HEK293 (cell line): ENCODE data around the gene UNC13A.

Experiments used
- CTCF ChIA-PET: fragments of 350-600 bp; formaldehyde crosslinking; extraction: SDS; loops from one replicate; lab custom pipeline; 2021; ENCODE audit warnings: antibody characterized with exemption; lab: Yijun Ruan, JAX
- POLR2A ChIA-PET: fragments of 300-600 bp; formaldehyde crosslinking; extraction: SDS; loops from one replicate; lab custom pipeline; 2020; ENCODE audit warnings: antibody characterized with exemption, inconsistent platforms; lab: Yijun Ruan, JAX
- H3K27ac ChIP-seq: fragments of 200-500 bp; sonication (Bioruptor generic); 2 replicates; pipeline ENCODE4 v1.5.1; 2014; ENCODE audit warnings: low read depth, low read length, control low read depth, inconsistent platforms; ENCODE audit errors: extremely low read depth
- H3K36me3 ChIP-seq, 2 experiments: fragments of 200-500 bp in 1 of 2; sonication (Bioruptor generic) in 1 of 2; 1 replicate in 1 of 2; 2 replicates in 1 of 2; pipeline ENCODE4 v1.5.1; 2014 to 2017; ENCODE audit warnings: inconsistent platforms in 2 of 2, low read length in 2 of 2; ENCODE audit not compliant: control insufficient read depth in 2 of 2, insufficient read depth in 1 of 2
- H3K4me1 ChIP-seq: fragments of 200-500 bp; sonication (Bioruptor generic); 2 replicates; pipeline ENCODE4 v1.5.1; 2014; ENCODE audit warnings: mild to moderate bottlenecking, low read length, inconsistent platforms; ENCODE audit not compliant: control insufficient read depth, insufficient read depth
- H3K4me3 ChIP-seq: 2 replicates; pipeline ENCODE4 v1.5.1; 2011; ENCODE audit warnings: low read depth, mild to moderate bottlenecking, control low read depth, low read length, moderate library complexity
- H3K9me3 ChIP-seq: fragments of 200-500 bp; sonication (Bioruptor generic); 2 replicates; pipeline ENCODE4 v1.5.1; 2014; ENCODE audit warnings: low read depth, low read length, inconsistent platforms; ENCODE audit not compliant: control insufficient read depth, insufficient read depth
- BCL11A ChIP-seq: fragments of 450-650 bp; formaldehyde crosslinking; IDR thresholded peaks from 2 replicates; pipeline ENCODE4 v1.5.1; 2016; ENCODE audit warnings: low read depth, missing biosample characterization, missing genetic modification characterization
- EGR2 ChIP-seq: fragments of 450-650 bp; formaldehyde crosslinking; IDR thresholded peaks from 2 replicates; pipeline ENCODE4 v1.5.1; 2016; ENCODE audit warnings: low read depth, missing biosample characterization, missing genetic modification characterization
- ELK4 ChIP-seq: IDR thresholded peaks from 2 replicates; pipeline ENCODE4 v1.6.1; 2011; ENCODE audit warnings: mild to moderate bottlenecking, low read depth, low read length, borderline replicate concordance
- FEZF1 ChIP-seq: fragments of 450-650 bp; formaldehyde crosslinking; IDR thresholded peaks from 2 replicates; pipeline ENCODE4 v1.5.1; 2016; ENCODE audit warnings: missing biosample characterization, missing genetic modification characterization
- KLF1 ChIP-seq: fragments of 450-650 bp; formaldehyde crosslinking; IDR thresholded peaks from 2 replicates; pipeline ENCODE4 v1.5.1; 2016; ENCODE audit warnings: missing biosample characterization, missing genetic modification characterization
- KLF17 ChIP-seq: fragments of 450-650 bp; formaldehyde crosslinking; IDR thresholded peaks from 2 replicates; pipeline ENCODE4 v1.5.1; 2016; ENCODE audit warnings: missing biosample characterization, missing genetic modification characterization
- KLF9 ChIP-seq: fragments of 450-650 bp; formaldehyde crosslinking; IDR thresholded peaks from 2 replicates; pipeline ENCODE4 v1.5.1; 2016; ENCODE audit warnings: missing biosample characterization, missing genetic modification characterization, low read depth
- SCRT2 ChIP-seq: fragments of 450-650 bp; formaldehyde crosslinking; IDR thresholded peaks from 2 replicates; pipeline ENCODE4 v1.5.1; 2016; ENCODE audit warnings: missing biosample characterization, missing genetic modification characterization
- SP2 ChIP-seq: fragments of 450-650 bp; formaldehyde crosslinking; IDR thresholded peaks from 2 replicates; pipeline ENCODE4 v1.5.1; 2016; ENCODE audit warnings: missing biosample characterization, missing genetic modification characterization
- SP3 ChIP-seq: fragments of 450-650 bp; formaldehyde crosslinking; IDR thresholded peaks from 2 replicates; pipeline ENCODE4 v1.5.1; 2016; ENCODE audit warnings: missing biosample characterization, missing genetic modification characterization
- SP7 ChIP-seq: fragments of 450-650 bp; formaldehyde crosslinking; IDR thresholded peaks from 2 replicates; pipeline ENCODE4 v1.5.1; 2016; ENCODE audit warnings: missing biosample characterization, missing genetic modification characterization
- YY1 ChIP-seq: fragments of 450-650 bp; formaldehyde crosslinking; IDR thresholded peaks from 2 replicates; pipeline ENCODE4 v1.5.1; 2018; ENCODE audit warnings: missing biosample characterization, missing genetic modification characterization
- YY2 ChIP-seq: fragments of 450-650 bp; formaldehyde crosslinking; IDR thresholded peaks from 2 replicates; pipeline ENCODE4 v1.5.1; 2016; ENCODE audit warnings: missing biosample characterization, missing genetic modification characterization
- ZBTB17 ChIP-seq: fragments of 450-650 bp; formaldehyde crosslinking; IDR thresholded peaks from 2 replicates; pipeline ENCODE4 v1.5.1; 2016; ENCODE audit warnings: missing biosample characterization, missing genetic modification characterization
- ZBTB44 ChIP-seq: fragments of 450-650 bp; IDR thresholded peaks from 2 replicates; pipeline ENCODE4 v1.5.1; 2018; ENCODE audit warnings: missing biosample characterization, mild to moderate bottlenecking, missing genetic modification characterization
- ZBTB48 ChIP-seq: fragments of 450-650 bp; formaldehyde crosslinking; IDR thresholded peaks from 2 replicates; pipeline ENCODE4 v1.5.1; 2016; ENCODE audit warnings: missing biosample characterization, missing genetic modification characterization
- ZBTB7A ChIP-seq: fragments of 450-650 bp; formaldehyde crosslinking; IDR thresholded peaks from 2 replicates; pipeline ENCODE4 v1.5.1; 2016; ENCODE audit warnings: low read depth, missing biosample characterization, missing genetic modification characterization
- ZFHX2 ChIP-seq: fragments of 450-650 bp; formaldehyde crosslinking; conservative IDR thresholded peaks from 2 replicates; pipeline ENCODE4 v1.5.1; 2016; ENCODE audit warnings: missing biosample characterization, missing genetic modification characterization
- ZFP3 ChIP-seq: fragments of 450-650 bp; formaldehyde crosslinking; IDR thresholded peaks from 2 replicates; pipeline ENCODE4 v1.5.1; 2016; ENCODE audit warnings: low read depth, missing biosample characterization, missing genetic modification characterization
- ZFP69B ChIP-seq: fragments of 450-650 bp; formaldehyde crosslinking; IDR thresholded peaks from 2 replicates; pipeline ENCODE4 v1.5.1; 2016; ENCODE audit warnings: missing biosample characterization, missing genetic modification characterization
- ZNF2 ChIP-seq: fragments of 450-650 bp; formaldehyde crosslinking; IDR thresholded peaks from 2 replicates; pipeline ENCODE4 v1.5.1; 2016; ENCODE audit warnings: missing biosample characterization, missing genetic modification characterization
- ZNF24 ChIP-seq: fragments of 450-650 bp; formaldehyde crosslinking; IDR thresholded peaks from 2 replicates; pipeline ENCODE4 v1.5.1; 2016; ENCODE audit warnings: missing biosample characterization, missing genetic modification characterization
- ZNF394 ChIP-seq: fragments of 450-650 bp; formaldehyde crosslinking; IDR thresholded peaks from 2 replicates; pipeline ENCODE4 v1.5.1; 2016; ENCODE audit warnings: missing biosample characterization, missing genetic modification characterization, mild to moderate bottlenecking, moderate library complexity, borderline replicate concordance
- ZNF423 ChIP-seq: fragments of 450-650 bp; formaldehyde crosslinking; IDR thresholded peaks from 2 replicates; pipeline ENCODE4 v1.5.1; 2016; ENCODE audit warnings: missing biosample characterization, missing genetic modification characterization
- ZNF558 ChIP-seq: fragments of 450-650 bp; formaldehyde crosslinking; IDR thresholded peaks from 2 replicates; pipeline ENCODE4 v1.5.1; 2016; ENCODE audit warnings: missing biosample characterization, missing genetic modification characterization
- ZNF580 ChIP-seq: fragments of 450-650 bp; formaldehyde crosslinking; IDR thresholded peaks from 2 replicates; pipeline ENCODE4 v1.5.1; 2016; ENCODE audit warnings: missing biosample characterization, missing genetic modification characterization
- ZNF610 ChIP-seq: fragments of 450-650 bp; formaldehyde crosslinking; IDR thresholded peaks from 2 replicates; pipeline ENCODE4 v1.5.1; 2016; ENCODE audit warnings: missing biosample characterization, missing genetic modification characterization, borderline replicate concordance
- ZNF76 ChIP-seq: fragments of 450-650 bp; formaldehyde crosslinking; IDR thresholded peaks from 2 replicates; pipeline ENCODE4; 2016; ENCODE audit warnings: low read depth, missing biosample characterization, missing genetic modification characterization, borderline replicate concordance
- ZNF777 ChIP-seq: fragments of 450-650 bp; formaldehyde crosslinking; IDR thresholded peaks from 2 replicates; pipeline ENCODE4 v1.5.1; 2017; ENCODE audit warnings: missing biosample characterization, missing genetic modification characterization, borderline replicate concordance
- ZNF791 ChIP-seq: fragments of 450-650 bp; formaldehyde crosslinking; IDR thresholded peaks from 2 replicates; pipeline ENCODE4 v1.5.1; 2016; ENCODE audit warnings: missing biosample characterization, missing genetic modification characterization
- ZXDB ChIP-seq: fragments of 450-650 bp; formaldehyde crosslinking; IDR thresholded peaks from 2 replicates; pipeline ENCODE4 v1.5.1; 2016; ENCODE audit warnings: missing biosample characterization, missing genetic modification characterization

UNC13A gene

GRCh38 chr19:17718947-17719711 lies 31.0 kb upstream of the UNC13A start, which contains the start of gene MAP1S:
Gene MAP1S, plus strand, starts transcription at chr19:17719480. Its CDS starts 23 bp downstream, at chr19:17719503.
- Histone ChIP-seq H3K27ac (peak within 1 kb of the TSS; percentile 50; the same call in 1 of the 2 replicates), H3K4me1 (peaks cover 6% of the 10 kb centered on the region), H3K4me3 (peak within 1 kb of the TSS; percentile 93), H3K36me3 (peaks cover 7 to 19% of the 10 kb centered on the region in 2 experiments; a peak in 2 of 3 replicates), H3K9me3 (no peaks in the 10 kb centered on the region)
- ChIA-PET CTCF (interaction anchor here (0.6 to 1.4 kb wide), 6 partner anchors 34 to 254 kb away, joined by 3 to 8 read pairs (median 4); no protein-coding TSS in a partner anchor), POLR2A (interaction anchor here (0.6 to 3.0 kb wide), 10 partner anchors 14 to 207 kb away, joined by 3 to 10 read pairs (median 4); partner anchors contain the start of genes B3GNT3, PGLS and RPL18A)
- peak; percentile 84; the same call in 1 of the 2 replicates for TF ChIP-seq ELK4
- no peak for TF ChIP-seq ZNF777 (tag by site-specific recombination)
- no peak for TF ChIP-seq ZNF558 (tag by site-specific recombination)
- peak; percentile 70 for TF ChIP-seq KLF1 (tag by site-specific recombination)
- peak; percentile 93 for TF ChIP-seq SP2
- peak; percentile 97 for TF ChIP-seq SP3
- no peak for TF ChIP-seq ZNF580
- peak; percentile 73 for TF ChIP-seq ZFHX2 (tag by site-specific recombination)
- TF ChIP-seq FEZF1 (tag by site-specific recombination) = peak; percentile 13; the same call in 1 of the 2 replicates
- TF ChIP-seq KLF17 = 0 out of 2 replicates have a peak, but pooled peaks have one; percentile 19
- TF ChIP-seq ZFP69B (tag by site-specific recombination) = peak; percentile 99
- TF ChIP-seq KLF9 (tag by site-specific recombination) = peak; percentile 82
- no peak for TF ChIP-seq ZNF423 (tag by site-specific recombination)
- no peak for TF ChIP-seq ZNF791 (tag by site-specific recombination)
- TF ChIP-seq ZNF2 (tag by site-specific recombination) = peak; percentile 39; the same call in 1 of the 2 replicates
- TF ChIP-seq SCRT2 = no peak
- TF ChIP-seq ZNF24 (tag by site-specific recombination) = peak; percentile 83
- peak; percentile 64; the same call in 1 of the 2 replicates for TF ChIP-seq YY2
- peak; percentile 11; the same call in 1 of the 2 replicates for TF ChIP-seq ZNF394 (tag by site-specific recombination)
- TF ChIP-seq ZFP3 (tag by site-specific recombination) = peak; percentile 99
- peak; percentile 35; the same call in 1 of the 2 replicates for TF ChIP-seq EGR2
- TF ChIP-seq ZBTB7A = peak; percentile 88
- no peak for TF ChIP-seq ZBTB44 (tag by site-specific recombination)
- peak; percentile 94 for TF ChIP-seq ZBTB17
- peak; percentile 44; the same call in 1 of the 2 replicates for TF ChIP-seq ZBTB48
- TF ChIP-seq ZNF76 (tag by site-specific recombination) = peak; percentile 72
- TF ChIP-seq ZXDB (tag by site-specific recombination) = peak; percentile 74
- 0 out of 2 replicates have a peak, but pooled peaks have one; percentile 25 for TF ChIP-seq ZNF610 (tag by site-specific recombination)
- peak; percentile 49; the same call in 1 of the 2 replicates for TF ChIP-seq BCL11A (tag by site-specific recombination)
- peak; percentile 80 for TF ChIP-seq YY1
- peak; percentile 58 for TF ChIP-seq SP7 (tag by site-specific recombination)
